Fibroblast of lung (primary cell): ENCODE results near the gene CELF2.

ENCODE experiments used
- EZH2 ChIP-seq: IDR thresholded peaks from 2 replicates; pipeline ENCODE4 v1.5.1; 2012; ENCODE audit warnings: low read length, control low read depth, mild to moderate bottlenecking; ENCODE audit errors: missing control alignments
- TF ChIP-seq, protein P1 (sequence below), 2 donors: IDR thresholded peaks in 1 of 2; conservative IDR thresholded peaks in 1 of 2; 1 replicate in 1 of 2; 2 replicates in 1 of 2; pipeline ENCODE4 v1.5.1; 2011 to 2012; ENCODE audit warnings: low read length in 2 of 2, control low read depth in 1 of 2, inconsistent platforms in 1 of 2, low read depth in 1 of 2, mild to moderate bottlenecking in 1 of 2

DNA sequence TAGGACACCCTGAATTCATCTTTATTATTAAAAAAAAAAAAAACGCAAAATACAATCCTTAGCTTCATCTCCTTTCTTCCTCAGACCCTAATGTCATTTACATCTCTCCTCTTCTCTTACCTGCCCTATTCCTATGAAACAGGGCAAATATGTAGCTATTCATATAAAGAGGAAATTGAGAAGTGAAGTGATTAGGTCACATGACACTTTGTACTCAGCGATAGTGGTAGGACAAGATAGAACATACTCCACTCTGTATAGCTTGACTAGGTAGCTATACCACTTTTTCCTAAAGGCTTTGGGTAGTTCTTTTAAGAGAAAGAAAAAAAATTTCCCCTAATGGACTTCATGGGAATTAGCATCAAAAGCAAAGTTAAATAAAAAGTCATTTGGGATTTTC is 6.2 kb upstream of the CELF2 start:
- TF ChIP-seq, protein P1, sequence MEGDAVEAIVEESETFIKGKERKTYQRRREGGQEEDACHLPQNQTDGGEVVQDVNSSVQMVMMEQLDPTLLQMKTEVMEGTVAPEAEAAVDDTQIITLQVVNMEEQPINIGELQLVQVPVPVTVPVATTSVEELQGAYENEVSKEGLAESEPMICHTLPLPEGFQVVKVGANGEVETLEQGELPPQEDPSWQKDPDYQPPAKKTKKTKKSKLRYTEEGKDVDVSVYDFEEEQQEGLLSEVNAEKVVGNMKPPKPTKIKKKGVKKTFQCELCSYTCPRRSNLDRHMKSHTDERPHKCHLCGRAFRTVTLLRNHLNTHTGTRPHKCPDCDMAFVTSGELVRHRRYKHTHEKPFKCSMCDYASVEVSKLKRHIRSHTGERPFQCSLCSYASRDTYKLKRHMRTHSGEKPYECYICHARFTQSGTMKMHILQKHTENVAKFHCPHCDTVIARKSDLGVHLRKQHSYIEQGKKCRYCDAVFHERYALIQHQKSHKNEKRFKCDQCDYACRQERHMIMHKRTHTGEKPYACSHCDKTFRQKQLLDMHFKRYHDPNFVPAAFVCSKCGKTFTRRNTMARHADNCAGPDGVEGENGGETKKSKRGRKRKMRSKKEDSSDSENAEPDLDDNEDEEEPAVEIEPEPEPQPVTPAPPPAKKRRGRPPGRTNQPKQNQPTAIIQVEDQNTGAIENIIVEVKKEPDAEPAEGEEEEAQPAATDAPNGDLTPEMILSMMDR (conservative IDR thresholded peaks at IDR 0.05 in 1 of 2, IDR thresholded peaks at IDR 0.05 in 1 of 2; ENCODE audit: low read depth in 1 of 2, low read length in 2 of 2): no peak
- TF ChIP-seq EZH2: no peak
